Fibroblast of skin of back (primary cell): ENCODE measurements around the gene AGBL1.

Experiments
- DNase-seq: peaks from one replicate; pipeline ENCODE4 v3.0.0-alpha.2; 2013

AGBL1 gene

DNA sequence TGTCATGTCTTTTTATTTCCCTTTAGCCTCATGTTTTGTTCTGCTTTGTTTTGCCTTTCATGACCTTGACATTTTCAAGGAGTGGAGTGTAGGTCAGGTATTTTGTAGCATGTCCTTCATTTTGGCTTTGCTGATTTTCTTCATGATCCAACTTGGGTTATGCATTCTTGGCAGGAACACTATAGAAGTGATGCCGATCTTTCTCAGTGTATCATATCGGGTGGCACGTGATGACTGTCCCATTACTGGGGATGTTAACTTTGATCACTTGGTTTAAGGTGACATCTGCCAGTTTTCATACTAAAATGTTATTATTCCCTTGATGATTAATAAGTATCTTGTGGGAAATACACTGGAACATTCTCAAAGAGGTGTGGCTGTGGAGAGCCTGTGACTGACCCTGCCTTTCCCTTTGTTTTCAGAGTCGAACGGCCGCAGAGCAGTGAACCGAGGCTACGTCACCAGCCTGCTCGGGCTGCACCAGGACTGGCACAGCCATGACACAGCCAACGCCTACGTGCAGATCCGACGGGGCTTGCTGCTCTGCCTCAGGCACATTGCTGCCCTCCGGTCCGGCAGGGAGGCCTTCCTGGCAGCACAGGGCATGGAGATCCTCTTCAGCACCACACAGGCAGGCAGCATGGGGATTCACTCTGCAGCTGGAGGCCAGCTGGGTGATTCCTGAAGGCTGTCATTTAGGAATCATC is 167.7 kb downstream of the AGBL1 start:
- DNase-seq, result no peak

DNA sequence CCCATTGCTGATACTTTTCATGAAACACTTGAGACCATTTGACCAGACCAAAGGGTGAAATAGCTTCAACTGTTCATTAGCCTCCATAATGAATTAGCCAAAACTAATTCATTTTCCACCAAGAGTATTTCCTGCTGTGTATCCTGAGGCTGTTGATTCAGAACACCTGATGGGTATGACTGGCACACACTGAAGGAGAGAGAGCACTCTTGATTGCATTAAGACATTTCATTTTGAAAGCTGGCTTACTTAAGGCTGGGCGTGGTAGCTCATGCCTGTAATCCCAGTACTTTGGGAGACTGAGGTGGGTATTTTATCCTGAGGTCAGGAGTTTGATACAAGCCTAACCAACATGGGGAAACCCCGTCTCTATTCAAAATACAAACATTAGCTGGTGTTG is 175.6 kb downstream of the AGBL1 start:
- DNase-seq, result no peak

DNA sequence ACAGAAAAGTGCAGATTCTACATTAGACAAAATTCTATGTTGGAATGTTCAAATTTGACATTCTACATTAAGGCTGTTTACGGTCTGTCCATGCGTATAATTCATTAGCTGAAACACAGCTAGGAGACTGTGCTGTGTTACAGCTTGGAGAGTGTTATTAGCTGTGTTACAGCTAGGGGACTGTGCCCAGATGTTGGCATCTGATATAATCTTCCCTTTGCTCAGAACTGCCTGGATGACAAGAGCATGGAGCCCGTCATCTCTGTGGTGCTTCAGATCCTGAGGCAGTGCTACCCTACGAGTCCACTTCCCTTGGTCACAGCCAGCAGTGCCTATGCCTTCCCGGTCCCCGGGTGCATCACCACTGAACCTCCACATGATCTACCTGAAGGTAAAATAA is 177.0 kb downstream of the AGBL1 start:
- no peak for DNase-seq

DNA sequence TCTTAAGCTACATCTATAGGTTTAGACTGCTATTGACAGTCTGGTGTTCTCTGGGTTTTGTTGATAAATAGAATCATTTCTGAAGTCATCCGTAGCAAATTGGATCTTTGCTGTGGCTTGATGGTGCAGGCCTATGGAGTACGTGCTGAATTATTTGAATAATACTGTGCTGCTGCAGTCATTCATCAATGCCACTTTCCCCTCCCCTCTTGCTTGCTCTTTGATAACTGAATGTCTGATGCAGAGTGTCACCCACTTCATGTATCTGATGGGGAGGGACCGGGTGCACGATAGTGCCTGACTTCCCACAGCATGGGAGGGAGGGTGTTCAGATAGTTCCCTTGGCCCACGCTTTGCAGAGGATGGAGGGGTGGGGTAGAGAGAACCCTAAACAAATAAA is 179.9 kb downstream of the AGBL1 start:
- no peak for DNase-seq

DNA sequence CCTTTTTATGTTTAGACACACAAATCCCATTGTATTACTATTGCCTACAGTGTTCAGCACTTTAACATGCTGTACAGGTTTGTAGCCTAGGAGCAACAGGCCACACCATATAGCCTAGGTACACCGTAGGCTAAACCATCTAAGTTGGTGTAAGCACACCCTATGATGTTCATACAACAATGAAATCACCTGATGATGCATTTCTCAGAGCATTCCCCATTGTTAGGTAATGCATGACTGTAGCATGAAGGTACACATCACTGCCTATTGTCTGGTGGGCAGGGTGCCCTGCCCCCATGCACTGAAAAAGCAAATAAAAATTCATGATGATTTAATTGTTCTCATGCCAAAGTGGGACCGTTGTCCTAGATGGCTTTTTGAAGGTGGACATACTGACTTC is 183.6 kb downstream of the AGBL1 start:
- DNase-seq, result no peak

DNA sequence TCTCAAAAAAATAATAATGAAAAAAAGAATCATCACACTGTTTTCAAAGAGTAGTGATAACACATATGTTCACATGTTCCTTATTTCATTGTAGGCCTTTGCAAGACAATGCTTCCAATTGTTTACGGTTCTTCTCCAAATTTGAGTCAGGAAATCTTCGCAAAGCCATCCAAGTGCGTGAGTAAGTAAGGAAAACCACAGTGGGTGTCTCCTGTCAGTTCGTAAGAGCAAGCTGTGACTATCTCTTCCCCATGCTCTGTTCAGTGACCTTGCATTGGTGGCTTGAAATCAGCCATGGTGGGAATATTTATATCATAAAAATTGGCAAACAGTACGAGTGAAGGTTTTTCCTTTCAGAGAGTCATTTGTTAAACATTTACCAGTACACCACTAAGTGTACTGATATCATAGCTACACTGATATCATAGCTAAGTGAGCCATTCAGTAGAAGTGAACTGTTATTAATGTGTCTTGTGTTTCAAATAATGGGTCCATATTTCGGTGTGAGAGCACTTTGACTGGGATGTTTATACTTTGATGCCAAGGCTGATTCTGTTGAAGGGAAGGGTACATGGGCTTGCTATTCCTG is 187.3 kb downstream of the AGBL1 start:
- no peak for DNase-seq

DNA sequence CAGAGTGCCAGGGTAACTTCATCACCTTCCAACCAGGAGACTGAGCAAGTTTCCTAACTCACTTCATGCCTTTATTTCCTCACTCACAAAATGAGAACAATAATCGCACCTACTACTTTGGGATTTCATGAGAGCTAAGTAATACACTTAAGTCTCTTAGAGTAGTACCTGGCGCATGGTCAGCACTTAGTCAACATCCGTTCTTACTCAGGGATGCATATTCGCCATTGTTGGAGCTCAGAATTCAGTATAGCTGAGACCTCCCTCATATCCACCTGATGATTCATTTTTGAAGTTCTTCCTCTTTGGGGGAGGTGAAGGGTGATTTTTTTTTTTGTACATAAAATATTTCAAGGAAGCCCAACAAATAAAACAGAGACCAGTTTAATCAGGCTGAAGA is 188.2 kb downstream of the AGBL1 start:
- no peak for DNase-seq

DNA sequence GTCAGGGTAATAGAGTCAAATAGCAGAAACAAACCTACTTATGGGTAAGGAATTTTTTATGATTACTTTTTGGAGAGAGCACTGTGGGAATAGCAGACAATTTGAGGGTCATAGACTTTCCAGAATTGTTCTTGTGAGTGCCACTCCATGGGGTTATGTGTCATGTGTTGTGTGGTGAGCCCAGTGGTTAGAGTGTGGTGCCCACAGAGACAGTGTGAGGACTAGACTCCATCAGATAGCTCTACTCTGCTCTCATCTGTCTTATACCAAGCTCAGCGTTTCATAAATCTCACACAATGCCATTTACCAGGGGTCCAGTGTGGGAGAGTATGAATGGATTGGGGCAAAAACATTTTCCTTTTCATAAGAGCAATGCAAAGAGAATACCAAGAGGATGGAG is 188.9 kb downstream of the AGBL1 start:
- no peak for DNase-seq

DNA sequence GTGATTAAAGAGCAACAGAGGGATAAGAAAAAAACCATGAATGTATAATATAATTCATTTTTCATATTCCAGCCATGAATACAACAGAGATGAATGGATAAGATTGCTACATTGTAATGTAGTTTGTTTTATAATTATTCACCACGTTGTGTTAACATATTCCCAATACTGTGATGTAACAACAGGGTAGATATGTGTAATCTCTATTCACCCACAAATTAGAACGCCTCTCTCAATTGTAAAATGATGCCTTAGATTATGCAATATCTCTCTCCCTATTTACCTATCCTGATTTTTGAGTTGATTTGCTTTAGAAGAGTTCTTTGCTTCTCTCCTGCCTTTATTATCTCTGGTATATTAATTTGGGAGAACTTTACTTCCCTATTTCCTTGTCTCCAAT is 193.6 kb downstream of the AGBL1 start:
- DNase-seq, result no peak

DNA sequence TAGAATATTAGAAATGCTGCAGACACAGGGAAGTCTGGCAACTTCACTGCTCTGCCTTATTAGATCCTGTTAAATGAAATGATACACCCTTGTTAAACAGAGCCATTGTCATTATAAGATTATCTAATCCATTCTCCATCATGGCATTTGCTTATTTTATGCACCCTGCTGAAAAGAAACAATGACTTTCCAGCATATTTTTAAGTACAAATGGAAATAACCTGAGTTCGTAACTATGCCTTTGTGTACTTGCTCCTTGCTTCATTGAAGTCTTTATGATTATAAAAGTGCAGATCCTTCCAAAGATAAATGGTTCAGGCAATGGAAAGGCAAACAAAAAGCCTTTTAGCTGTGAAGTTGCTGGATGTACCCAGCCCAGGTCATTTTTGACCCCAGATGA is 195.7 kb downstream of the AGBL1 start:
- no peak for DNase-seq

DNA sequence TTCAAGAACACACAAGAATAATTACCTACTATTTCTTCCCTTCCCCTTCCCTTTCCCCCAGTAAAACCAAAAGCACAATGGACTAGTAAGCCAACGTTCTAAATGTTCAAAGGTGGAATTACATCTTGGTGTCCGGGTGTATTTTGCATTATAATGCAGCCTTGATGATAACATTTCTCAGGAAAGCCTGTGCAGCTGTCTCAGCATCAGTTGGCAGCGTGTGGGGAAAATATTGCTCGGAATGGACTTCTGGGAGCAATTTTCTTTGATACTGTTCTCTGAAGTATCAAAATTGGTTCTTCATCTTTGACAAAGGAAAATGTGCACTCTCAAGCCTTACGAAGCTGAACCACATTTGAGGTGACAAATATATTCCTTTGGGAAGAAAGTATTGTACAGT is 198.9 kb downstream of the AGBL1 start:
- no peak for DNase-seq

DNA sequence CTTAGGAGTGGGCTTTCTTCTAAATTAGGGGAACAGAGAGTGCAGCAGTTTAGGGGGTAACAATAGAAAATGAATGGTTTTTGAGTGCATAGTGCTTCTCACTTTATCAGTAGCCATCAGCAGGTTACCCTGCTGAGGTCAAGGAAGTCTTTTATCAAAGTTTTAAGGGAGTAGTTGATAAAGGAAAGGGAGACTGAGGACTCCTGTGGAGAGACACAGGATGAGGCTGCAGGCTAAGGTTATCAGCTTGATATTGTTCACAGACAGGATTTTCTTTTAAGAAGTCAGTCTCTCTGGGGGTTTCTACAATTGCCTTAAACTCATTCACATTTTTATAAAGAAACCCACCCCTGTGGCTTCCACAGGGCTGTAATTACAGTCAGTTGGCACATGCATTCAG is 205.0 kb downstream of the AGBL1 start:
- DNase-seq, result no peak

DNA sequence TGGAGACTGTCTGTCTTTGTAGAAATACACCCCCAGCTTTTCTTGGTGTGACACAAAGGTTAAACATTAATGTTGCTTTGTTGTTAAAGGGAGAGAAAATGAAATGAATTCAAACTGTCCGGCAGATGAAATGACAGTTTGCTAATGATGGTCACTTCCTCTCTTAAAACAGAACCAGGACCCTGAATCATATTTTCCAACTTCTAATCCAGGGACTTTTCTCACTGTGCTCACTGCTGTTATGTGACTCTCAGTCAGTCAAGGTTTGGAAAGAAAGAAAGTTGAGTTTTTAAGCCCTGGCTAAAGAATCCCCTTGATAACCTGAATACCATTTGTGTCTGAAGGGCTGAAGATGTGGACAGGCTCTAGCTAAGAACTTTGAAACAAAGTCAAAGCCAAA is 215.8 kb downstream of the AGBL1 start:
- DNase-seq, result no peak

DNA sequence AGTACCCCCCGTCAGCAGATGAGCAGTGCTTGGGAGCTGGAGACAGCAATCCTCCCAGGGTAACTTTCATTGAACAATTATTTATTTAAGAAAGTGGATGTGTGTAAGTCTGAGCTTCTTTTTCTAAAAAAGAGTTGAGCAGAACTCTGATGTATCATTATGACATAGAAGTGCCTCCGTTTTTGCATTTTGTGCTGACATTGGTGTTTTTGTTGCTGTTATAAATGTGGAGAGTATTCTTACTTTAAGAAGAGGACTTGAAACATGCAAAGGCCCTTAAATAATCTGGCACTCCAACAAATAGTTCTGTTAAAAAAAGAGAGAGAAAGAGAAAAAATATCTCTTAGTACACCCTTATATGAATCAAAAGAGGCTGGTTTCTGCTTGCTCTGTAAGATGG is 217.1 kb downstream of the AGBL1 start:
- no peak for DNase-seq

DNA sequence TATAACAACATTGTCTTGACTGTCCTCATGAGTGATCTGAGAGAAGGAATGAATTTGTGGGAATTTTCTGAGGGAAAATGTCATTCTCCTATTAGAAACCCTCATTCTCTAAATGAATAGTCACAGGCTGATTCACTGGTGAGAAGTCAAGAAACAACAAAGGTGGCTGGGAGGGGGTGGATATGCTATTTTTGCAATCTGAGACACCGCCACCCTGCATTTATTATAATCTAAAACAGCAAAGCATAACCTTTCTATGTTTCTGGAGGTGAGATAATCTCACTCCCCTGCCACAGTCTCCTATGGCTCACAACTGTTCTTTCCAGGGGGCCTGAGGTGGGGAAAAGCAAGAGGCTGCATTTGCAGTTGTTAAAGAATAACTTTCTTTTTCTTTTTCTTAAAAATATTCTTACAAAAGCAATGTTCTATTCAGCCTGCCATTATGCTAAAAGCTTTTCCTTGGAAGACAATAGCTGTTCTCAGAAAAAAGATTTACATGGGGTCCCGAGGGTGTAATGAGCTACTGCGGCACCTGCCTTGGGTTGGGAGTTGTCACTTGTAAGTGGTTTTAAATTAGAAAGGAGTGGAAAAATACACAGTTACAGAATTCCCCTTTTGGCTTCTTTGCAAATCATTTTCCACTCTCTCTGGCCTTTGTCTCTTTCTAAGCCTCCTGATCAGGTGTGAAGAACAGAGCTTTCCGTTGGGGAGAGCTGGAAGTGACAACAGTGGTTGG is 220.9 kb downstream of the AGBL1 start:
- peak; percentile 22 for DNase-seq

DNA sequence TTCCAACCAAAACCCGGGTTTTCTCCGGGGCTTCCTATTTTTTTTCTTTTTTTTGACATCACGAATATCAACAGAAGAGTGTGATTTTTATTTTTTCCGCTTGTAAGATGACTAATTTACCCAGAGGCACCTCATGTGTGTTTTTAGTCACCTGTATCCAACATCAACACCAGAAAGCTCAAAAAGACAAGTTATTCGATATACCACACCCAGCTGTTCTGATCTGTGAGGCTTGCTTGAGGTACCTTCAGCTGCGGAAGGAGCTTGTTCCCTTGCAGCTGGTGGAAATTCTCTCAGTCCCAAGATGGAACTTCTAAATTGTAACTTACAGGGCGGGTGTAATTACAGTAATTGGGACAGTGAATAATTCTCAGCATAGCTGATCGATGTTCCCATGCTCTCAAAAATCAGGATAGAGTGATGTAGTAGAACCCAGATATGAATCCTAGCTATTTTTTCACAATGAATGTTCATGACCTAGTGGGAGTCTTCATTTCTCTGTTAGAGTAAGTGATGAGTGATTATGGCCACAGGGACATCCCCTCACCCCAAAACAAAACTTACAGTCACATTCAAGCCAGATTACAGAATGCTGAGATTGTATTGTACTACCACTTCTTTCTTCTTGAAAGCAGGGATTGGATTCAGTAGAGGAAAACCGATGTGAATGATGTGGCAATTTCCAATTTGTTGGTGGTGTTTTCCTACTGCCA is 232.1 kb downstream of the AGBL1 start:
- DNase-seq, result no peak

DNA sequence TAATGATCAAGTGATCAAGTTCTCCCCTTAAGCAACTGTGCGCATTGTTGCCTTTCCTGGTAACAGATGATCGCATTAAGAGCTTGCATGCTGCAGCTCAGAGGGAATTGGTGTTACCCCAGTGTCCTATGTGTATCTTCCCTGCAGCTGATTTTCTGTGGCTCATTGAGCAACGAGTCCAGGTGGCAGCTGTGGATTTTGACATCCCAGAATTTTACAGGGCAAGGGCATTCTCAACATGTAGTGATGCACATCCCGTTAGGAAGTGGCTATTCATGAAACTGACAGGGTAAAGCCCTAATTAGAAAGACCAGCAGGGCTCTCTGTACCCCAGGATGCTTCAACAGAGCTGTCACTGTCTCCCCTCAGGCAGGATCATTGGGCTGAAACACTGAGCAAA is 232.8 kb downstream of the AGBL1 start:
- no peak for DNase-seq

DNA sequence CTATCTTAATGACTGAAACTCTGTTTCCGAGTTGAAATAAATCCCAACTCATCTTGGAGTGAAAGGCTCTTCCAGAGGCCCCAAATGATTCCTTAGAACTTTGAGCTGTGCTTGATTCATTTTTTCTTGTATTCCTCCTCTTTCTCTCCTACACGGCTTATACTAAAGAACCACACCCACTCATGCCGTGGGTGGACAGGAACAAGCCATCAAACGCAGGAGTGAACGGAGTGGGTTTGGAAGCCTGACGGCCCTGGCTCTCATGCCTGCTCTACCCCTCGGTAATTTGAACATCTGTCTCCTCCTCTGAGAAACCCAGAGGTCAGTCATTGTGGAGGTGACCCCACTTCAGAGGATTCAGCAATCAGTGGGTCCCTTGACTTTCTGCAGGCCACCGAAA is 236.5 kb downstream of the AGBL1 start:
- DNase-seq, result no peak

DNA sequence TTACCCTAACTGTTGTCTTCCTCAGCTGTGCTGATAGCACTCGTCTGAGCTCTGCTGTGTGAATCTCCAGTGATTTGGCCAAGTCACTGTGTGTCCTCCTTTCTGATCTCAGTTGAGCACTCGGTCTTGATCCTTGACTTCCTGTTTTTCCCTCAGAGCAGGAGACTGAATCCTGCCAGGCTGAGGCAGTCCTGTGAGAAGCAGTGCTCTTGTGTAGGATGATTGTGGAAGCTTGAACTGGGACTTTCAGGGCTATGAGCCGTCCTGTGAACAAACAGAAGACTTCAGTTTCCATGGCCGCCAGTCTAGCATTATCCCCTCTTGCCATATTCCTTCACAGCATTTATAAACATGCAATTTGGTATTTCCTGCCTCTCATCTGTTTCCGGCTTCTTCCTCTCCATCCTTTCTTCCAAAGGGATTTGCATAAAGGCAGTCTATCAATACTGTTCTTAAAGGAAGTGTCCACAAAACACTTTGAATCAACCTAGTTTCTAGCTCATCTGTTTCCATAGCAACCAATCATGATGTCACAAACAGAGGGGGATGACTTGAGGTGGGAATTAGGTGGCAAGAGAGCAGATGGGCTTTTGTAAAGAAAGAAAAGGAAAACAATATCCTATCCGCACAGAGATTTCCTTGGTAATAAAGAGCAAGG is 237.2 kb downstream of the AGBL1 start:
- DNase-seq, result no peak

DNA sequence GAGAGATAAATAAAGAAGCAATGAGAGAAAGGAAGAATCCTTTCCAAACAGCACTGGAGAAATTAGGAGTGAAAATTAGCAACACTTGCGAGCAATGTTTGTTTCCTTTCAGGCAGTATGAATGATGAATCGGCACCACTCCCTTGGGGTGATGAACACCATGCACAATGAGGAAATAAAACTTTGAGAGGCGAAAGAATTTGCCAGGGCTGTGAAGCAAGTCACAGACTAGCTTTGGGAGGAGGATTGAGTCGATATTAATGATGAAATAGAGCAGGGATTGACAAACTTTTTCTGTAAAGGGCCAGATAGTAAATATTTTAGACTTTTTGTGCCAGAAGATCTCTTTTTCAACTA is 237.7 kb downstream of the AGBL1 start:
- DNase-seq, result no peak

DNA sequence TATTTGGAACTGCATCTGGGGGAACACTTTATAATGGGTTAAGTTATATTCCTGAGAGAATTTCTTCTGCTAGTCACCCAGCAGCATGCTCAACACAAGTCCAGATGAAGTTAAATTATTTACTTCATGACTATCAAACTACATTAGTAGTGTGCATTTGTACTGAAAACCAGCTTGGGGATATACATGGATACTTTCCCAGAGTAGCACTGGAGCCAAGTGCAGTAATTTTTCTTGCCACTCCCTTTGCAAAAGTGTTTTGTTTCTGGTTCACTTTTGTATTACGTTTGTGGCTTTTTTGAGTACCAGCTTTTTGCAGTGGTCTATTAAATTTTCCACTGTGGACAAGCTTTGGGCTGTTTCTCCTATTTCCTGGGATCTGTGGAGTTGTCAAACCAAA is 243.0 kb downstream of the AGBL1 start:
- no peak for DNase-seq

DNA sequence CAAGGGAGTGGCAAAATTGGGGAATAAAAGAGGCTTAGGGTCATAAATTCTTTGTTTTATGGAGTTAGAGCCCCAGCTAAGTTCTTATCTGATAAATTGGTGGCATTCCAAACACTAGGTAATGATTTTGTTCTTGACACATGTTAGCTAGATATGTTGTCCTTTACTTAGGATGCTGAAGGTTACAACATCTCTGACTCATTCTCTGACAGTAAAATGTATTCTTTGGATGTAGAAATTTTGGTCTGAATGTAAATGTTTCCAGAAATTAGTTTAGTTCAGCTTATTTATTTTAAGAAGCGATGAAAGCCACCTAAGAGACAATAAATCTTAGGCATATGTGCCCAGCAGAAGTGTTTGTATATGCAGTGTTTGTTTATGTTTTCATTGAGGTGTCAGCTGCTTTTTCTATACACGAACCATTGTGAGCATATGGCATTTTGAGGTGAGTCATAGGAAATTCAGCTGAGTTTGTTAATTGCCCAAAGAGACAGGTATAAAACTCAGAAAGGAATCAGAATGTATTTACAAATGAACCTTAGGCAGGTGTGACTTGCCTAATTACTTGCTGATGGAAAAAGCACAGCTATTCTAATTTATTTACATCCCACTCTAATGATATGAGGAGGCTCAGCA is 247.7 kb downstream of the AGBL1 start:
- no peak for DNase-seq

DNA sequence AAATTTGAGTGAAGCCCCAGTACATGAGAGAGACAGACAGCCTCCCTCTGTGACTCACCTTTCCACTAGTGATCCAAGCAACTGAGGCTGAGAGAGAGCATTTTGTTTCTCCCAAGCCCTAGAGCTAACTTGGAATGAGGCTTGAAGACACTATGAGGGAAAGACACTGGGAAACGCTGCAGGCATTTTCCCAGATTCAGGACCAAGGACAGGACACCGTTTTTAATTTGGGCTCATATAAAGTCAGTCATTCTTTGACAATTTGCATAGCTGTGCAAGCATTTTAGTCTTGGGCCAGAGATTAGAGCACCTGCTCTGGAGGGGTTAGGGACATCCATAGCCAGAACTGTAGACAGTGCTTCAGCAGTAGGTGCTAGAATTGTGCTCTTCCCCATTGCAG is 249.0 kb downstream of the AGBL1 start:
- no peak for DNase-seq
